ENCODE data around the gene CNOT10. TPM values are rescaled to one million over a fixed set of nuclear protein-coding genes. Genes with fewer than 3 reads are reported as not detected.

CNOT10 gene
- total RNA-seq: 14.6 and 29.2 TPM in 2 replicates

GRCh38 chr3:32684800-32685542 is at the start of gene CNOT10:
Gene CNOT10 (plus strand): TSS chr3:32685188. CDS start chr3:32685461, 273 bp downstream.

DNA sequence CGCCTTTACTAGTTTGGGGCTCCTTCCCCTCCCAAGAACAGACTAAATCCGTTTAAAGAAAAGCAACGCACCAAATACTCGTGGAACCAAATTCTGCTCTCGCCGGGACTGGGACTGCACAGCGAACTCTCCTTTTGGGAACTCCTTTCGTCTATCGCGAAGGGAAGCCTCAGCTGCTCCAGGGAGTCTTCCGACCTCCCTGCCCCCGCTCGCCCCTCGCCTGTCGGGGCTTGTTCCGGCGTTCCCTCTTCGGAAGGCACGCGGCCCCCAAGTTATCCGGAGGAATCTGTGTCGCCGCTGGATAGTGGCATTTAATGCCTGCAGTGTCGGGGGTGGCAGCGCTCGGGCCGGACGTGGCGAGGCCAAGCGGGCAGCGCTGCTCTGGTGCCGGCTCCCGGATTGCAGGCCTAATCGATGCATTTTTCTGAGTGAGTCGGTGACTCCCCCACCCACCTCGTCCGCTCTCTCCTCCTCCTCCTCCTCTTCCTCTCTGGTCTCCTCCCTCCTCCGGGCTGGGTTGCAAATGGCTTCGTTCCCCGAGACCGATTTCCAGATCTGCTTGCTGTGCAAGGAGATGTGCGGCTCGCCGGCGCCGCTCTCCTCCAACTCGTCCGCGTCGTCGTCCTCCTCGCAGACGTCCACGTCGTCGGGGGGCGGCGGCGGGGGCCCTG is 132.7 kb downstream of the CNOT10 start, which contains the start of gene TRIM71:
Gene TRIM71 (plus strand): TSS at position 440 of the 671 bp plus-strand sequence. CDS start 84 bp downstream, at position 524.

Other genes starting within 250 kb of the CNOT10 start
- gene CMTM6, start 182.3 kb upstream of the CNOT10 start, total RNA-seq: 75.3 and 114 TPM in 2 replicates
- 24.1 and 41.0 TPM in 2 replicates for gene DYNC1LI1, start 114.3 kb upstream of the CNOT10 start, total RNA-seq
- gene TRIM71, start 132.8 kb downstream of the CNOT10 start, total RNA-seq: not detected in 2 replicates

All from smooth muscle cell of the umbilical artery (primary cell).